GM13977 (cell line): Measurements from ENCODE around the gene SEZ6.
A peak's percentile ranks its signal among the peaks of the same experiment; 100 is the strongest.

Experiments
- DNase-seq: peaks from one replicate; pipeline ENCODE4 v3.0.0; 2012; ENCODE audit warnings: low spot score
- CTCF ChIP-seq: IDR thresholded peaks from 2 replicates; pipeline ENCODE4 v1.5.1; 2012; ENCODE audit warnings: mild to moderate bottlenecking, control low read depth; ENCODE audit not compliant: insufficient read depth; ENCODE audit errors: extremely low read depth, missing control alignments
- in situ Hi-C: fragments of 300-500 bp; cut with MboI; formaldehyde crosslinking; loops from one replicate; pipeline ENCODE4 v1.12.0; 2022; ENCODE audit warnings: low sequenced_read_pairs, low pct_unique_long_range_greater_than_20kb, mixed read lengths, inconsistent platforms; ENCODE audit not compliant: unreplicated experiment

The SEZ6 gene

DNA sequence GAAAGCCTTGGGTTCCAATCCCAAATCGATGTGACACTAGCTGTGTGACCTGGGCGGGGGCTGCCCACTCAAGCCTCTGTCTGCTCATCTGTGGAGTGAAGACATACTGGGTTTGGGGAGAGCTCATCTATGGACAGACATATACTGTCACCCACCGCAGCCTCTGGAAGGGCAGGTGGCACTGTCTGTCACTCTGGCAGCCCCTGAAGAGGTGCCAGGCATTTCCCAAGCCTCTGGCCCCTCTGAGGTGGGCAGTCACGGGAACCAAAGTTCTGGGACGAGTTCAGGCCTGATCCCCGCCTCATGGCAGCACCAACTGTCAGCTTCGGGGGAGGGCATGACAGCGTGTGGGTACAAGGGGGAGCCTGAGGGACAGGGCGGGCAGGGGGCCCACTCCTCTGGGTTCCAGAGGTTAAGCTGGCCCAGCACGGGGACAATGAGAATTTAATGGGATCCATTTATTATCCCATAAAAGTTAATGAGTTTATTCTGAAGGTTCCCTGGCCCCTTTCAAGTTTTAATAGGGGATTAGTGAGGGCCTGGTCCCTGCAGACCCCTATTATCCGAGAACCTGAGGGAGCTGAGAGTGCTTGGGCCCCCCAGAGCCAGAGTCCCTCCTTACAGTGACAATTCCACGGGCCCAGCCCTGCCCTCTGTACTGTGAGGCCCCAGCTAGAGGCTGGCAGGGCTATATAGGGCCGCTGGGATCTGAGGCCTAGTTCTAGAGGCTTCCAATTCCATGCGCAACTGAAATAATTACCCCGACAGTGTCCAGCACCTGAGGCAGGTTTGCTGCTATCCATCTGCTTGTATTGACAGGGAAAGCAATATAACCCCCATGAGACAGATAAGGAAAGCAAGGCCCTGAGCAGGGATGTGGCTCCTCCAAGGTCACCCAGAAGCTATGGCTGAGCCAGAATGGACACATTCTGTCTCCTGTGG lies 18.8 kb downstream of the SEZ6 start:
- DNase-seq = no peak
- no peak for TF ChIP-seq CTCF
- in situ Hi-C loops = no loop called here

DNA sequence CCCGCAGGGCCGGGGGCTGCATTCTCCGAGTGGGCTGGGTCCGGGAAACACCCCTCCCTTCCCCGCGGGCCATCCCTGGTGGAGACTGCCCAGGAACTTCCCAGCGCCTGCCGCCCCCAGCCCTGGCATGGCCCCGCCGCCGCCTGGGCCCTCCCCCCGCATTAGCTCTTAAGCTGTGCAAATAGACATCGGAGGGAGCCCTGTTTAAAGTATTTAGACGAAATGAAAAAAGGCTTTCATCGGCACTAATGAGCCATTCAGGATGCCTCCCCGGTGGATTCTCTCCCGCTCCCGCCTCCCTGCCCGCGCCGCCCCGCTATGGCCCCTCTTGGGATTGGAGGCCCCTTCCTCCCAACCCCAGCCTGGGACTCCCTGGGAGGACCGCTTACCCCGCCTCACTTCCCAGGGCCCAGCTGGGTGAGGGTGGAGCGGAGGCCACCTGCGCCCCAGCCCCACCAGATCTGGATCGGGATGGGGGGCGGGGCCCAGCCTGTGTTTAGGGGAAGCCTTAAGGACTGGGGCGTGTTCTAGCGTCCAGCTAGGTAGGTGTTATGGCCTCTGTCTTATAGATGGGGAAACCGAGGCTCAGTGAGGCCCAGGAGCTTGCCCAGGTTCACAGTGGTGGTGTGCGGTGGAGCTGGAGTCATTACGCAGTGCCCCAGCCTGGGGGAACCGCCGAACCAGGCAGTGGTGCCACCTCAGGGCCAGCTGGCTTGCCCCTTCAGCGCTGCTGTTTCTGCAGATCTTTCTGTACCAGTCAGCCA lies 19.7 kb downstream of the SEZ6 start:
- TF ChIP-seq CTCF = no peak

DNA sequence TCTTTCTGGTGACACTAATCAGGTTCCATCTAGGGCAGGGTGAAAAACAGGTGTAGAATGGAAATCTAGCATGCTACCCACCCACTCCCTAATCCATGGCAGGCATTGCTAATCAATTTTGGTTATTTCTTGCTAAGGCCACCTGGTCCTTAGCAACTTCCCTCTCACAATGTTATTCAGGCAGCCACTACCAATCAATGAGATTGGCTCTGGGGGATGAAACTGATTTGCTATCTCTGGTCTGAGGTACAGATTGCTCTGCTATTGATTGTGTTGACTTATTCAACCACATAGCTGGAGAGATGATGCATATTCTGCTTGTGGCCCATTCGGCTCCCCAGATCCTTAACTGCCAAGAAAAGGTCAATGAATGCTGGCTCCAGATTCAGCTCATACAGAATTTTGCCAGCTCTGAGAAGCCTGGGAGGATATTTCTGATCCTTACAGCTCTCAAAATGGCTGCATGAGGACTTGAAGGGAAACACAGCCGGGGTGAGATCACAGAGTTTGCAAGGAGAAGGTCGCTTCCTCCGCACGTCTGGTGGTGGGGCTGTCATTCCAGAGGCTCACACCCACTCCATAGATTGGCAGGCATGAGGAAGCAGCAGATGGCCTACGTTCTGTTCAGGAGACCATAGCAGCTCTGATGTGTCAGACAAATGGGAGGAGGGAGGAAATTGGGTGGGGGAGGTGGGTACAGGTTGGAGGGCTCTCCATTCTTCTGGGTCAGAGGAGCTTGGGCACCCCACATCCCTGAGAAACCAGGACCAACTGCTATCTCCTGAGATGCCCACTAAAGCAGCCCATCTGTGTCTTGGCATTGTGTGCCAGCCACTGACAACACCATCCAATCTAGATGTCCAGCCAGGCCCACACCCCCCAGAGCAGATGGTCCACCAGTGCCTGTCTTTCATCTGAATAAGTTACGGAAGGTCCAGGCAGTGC lies 22.3 kb downstream of the SEZ6 start:
- in situ Hi-C loops = no loop called here
- no peak for DNase-seq
- no peak for TF ChIP-seq CTCF

More for the DNA sequence above, 19.7 kb downstream of the SEZ6 start:
- in situ Hi-C loops = no loop called here
- DNase-seq = no peak

DNA sequence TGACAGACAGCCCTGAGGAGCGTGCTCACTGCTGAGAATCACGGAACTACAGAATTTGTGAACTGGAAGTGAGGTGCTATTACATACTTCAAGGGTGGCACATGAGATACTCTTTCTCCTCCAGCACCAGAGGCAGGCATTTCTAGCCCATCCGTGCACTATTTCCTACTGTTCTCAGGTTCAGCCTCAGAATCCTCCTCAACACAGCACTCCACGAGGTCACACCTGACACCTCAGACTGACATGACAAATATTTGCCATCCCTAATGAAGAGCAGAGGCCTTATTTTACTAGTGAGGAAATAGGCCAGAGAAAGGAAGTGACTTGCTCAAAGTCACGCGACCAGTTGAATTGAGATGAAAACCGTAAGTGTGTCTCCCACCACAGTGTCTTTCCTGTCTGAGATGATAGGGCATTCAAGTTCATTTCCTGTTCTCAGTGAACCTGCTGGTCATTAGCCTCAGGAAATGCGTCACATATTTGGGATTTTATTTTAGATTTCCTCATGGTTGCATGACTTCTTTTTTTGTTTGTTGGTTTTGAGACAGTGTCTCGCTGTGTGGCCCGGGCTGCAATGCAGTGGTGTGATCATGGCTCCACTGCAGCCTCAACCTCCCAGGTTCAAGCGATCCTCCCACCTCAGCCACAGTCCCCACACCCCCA lies 23.6 kb downstream of the SEZ6 start:
- no peak for TF ChIP-seq CTCF
- in situ Hi-C loops = no loop called here
- peak; percentile 76 for DNase-seq

DNA sequence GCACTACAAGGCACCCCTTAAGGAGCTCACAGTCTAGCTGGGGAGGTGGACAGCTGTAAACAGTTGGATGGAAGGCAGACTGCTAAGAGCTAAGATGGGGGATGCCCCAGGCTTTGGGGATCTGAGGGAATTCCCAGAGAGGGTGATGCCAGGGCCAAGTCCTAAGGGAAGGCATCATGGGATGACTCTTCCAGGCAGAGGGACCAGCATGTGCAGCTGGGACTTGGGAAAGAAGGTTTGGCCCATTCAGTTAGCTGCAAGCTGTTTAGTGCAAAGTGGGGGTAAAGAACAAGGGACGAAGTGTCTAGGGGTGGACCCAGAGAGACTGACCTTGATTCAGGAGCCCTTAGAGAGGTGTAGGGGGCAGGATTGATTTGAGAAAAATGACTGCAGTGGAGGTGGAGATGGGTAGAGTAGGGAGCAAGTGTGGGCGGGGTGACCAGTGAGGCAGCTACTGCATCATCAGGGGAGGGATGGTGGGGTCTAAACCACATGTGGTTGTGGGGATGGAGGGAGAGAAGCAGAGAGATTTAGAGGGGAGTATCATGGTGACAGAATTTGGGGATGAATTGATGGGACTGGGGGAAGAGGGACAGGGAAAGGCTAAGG lies 27.4 kb downstream of the SEZ6 start:
- TF ChIP-seq CTCF = no peak
- DNase-seq = no peak
- in situ Hi-C loops = loop anchor here (10.0 kb wide), 1 partner anchor 126 kb away; no protein-coding TSS in a partner anchor
